Endothelial cell (in vitro differentiated cells): ENCODE data around the gene IGFBP3. TPM values are rescaled to one million over a fixed set of nuclear protein-coding genes. Genes with fewer than 3 reads are reported as not detected.

Experiments used
- DNase-seq: peaks from one replicate; pipeline ENCODE4 v3.0.0; 2021; ENCODE audit warnings: low spot score
- H3K27ac Mint-ChIP-seq: one replicate; pipeline ENCODE4 v1.8.0; 2021; ENCODE audit warnings: mixed read lengths, inconsistent platforms; ENCODE audit not compliant: unreplicated experiment
- H3K27me3 Mint-ChIP-seq: one replicate; pipeline ENCODE4 v1.8.0; 2021; ENCODE audit warnings: mild to moderate bottlenecking, moderate library complexity, mixed read lengths, inconsistent platforms; ENCODE audit not compliant: unreplicated experiment
- H3K36me3 Mint-ChIP-seq: one replicate; pipeline ENCODE4 v1.8.0; 2021; ENCODE audit warnings: mild to moderate bottlenecking, low read depth, mixed read lengths, inconsistent platforms; ENCODE audit not compliant: unreplicated experiment
- H3K4me1 Mint-ChIP-seq: one replicate; pipeline ENCODE4 v1.8.0; 2021; ENCODE audit warnings: mild to moderate bottlenecking, mixed read lengths, inconsistent platforms; ENCODE audit not compliant: unreplicated experiment
- H3K4me3 Mint-ChIP-seq: one replicate; pipeline ENCODE4 v1.8.0; 2021; ENCODE audit warnings: mild to moderate bottlenecking, mixed read lengths, inconsistent platforms; ENCODE audit not compliant: unreplicated experiment
- H3K9me3 Mint-ChIP-seq: one replicate; pipeline ENCODE4 v1.8.0; 2021; ENCODE audit warnings: mixed read lengths, inconsistent platforms; ENCODE audit not compliant: unreplicated experiment
- CTCF ChIP-seq: fragments of 200-600 bp; sonication (generic); IDR thresholded peaks from one replicate; pipeline ENCODE4 v1.5.0; 2021; ENCODE audit warnings: antibody characterized with exemption; ENCODE audit not compliant: unreplicated experiment
- total RNA-seq: library from RNA; stranded (reverse); fragmentation: NEBNext Ultra II Directional; extraction: Animal tissue kit (Norgen Biotek cat#: 25700); gene quantifications from one replicate; pipeline ENCODE4 v1.2.1, GENCODE V29; 2021; ENCODE audit not compliant: unreplicated experiment

Gene IGFBP3
- total RNA-seq, 1 donor from 2014 or later, result 125 TPM

GRCh38 chr7:45884136-45884535 is 36.9 kb downstream of the IGFBP3 start:
- DNase-seq, result no peak
- Mint-ChIP-seq H3K27ac (no peak overlapping the region), H3K4me1 (peaks cover 26% of the 10 kb centered on the region), H3K36me3 (no peaks in the 10 kb centered on the region), H3K4me3 (no peak overlapping the region), H3K9me3 (no peaks in the 10 kb centered on the region), H3K27me3 (peaks cover 10% of the 10 kb centered on the region)
- no peak for TF ChIP-seq CTCF

- Mint-ChIP-seq H3K36me3 (peaks cover 9% of the 10 kb centered on the region), H3K4me3 (no peak overlapping the region), H3K27ac (no peak overlapping the region), H3K9me3 (peaks cover 5% of the 10 kb centered on the region), H3K4me1 (peaks cover 14% of the 10 kb centered on the region), H3K27me3 (peaks cover 5% of the 10 kb centered on the region)
- TF ChIP-seq CTCF, result no peak
- no peak for DNase-seq
Measured at GRCh38 chr7:45882465-45882810, 38.6 kb downstream of the IGFBP3 start.

DNA sequence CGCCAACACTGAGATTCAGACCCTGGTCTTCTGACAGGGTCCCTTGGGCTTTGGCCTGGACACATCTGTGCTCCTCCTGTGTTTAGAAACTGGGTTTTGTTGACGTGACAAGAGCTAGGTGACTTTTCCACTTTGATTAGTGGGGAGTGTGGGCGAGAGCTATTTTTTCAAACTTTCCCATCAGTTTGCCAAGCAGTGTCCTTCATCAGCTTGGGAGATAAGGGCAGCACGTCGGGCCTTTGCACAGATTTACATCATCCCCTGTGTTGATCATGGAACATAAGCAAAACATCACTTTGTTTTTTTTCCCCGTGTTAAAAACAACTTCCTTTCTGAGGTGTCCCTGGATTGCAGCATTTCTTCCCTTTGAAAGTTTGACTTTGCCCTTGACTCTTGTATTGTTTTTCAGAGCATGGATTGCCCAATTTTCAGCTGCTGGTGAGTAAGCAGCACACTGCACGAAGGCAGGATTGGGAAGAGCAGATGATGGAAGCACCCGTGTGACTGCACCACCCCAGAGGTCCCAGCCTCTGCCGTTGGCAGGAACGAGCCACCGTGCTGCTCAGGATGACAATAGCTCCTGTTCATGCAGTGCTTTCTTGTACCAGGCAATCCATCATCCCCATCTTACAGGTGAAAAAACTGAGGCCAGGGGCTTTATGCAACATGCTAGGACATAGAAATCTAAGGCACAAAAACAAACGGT is 39.2 kb downstream of the IGFBP3 start:
- peaks cover 5% of the 10 kb centered on the region for H3K27me3 Mint-ChIP-seq
- peaks cover 8% of the 10 kb centered on the region for H3K9me3 Mint-ChIP-seq
- DNase-seq, result no peak
- peaks cover 9% of the 10 kb centered on the region for H3K36me3 Mint-ChIP-seq
- no peak overlapping the region for H3K4me3 Mint-ChIP-seq
- no peak for TF ChIP-seq CTCF
- H3K4me1 Mint-ChIP-seq, result peaks cover 11% of the 10 kb centered on the region
- no peak overlapping the region for H3K27ac Mint-ChIP-seq

DNA sequence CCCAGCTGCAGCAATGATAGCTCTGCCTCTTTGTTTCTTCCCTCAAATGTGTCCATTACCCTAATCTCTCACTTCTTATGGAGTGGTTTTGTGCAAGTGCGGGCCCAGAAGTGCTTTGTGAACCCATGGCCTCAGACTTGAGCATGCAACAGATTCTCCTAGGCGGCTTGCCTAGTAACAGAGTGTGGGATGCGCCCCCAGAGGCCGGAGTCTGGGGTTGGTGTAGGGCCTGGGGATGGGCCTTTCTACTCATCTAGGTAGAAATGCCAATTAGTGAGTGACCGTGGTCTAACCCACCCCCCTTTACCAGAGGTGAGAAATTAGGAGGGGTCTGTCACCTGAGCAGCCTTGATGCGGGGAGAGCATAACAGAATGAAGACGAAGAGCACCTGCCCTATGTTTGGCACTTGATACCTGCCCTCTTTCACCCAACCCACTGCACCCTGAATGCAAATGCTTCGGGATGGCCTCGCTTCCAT is 39.8 kb downstream of the IGFBP3 start:
- Mint-ChIP-seq H3K27me3 (peaks cover 5% of the 10 kb centered on the region), H3K27ac (no peak overlapping the region), H3K4me1 (peaks cover 8% of the 10 kb centered on the region), H3K9me3 (peaks cover 8% of the 10 kb centered on the region), H3K4me3 (no peak overlapping the region), H3K36me3 (peaks cover 9% of the 10 kb centered on the region)
- TF ChIP-seq CTCF, result no peak
- no peak for DNase-seq

DNA sequence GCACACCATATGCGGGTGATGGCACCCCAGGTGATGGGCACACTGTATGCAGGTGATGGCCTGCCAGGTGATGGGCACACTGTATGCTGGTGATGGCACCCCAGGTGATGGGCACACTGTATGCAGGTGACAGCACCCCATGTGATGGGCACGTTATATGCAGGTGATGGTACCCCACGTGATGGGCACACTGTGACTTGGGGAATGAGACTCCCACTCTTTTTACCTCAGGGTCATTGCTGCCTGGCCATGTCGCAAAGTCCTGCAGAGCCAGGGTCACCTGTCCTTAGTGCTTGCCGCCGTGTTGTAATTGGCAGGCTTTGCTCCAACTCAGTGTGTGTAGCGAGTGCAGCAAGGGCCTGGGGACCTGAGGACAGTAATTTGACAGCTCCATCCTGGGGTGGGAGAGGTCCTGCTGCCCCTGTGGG is 40.6 kb downstream of the IGFBP3 start:
- no peak for TF ChIP-seq CTCF
- Mint-ChIP-seq H3K27me3 (peaks cover 3% of the 10 kb centered on the region), H3K36me3 (peaks cover 9% of the 10 kb centered on the region), H3K9me3 (peaks cover 8% of the 10 kb centered on the region), H3K4me3 (no peak overlapping the region), H3K4me1 (peaks cover 2% of the 10 kb centered on the region), H3K27ac (no peak overlapping the region)
- no peak for DNase-seq
